Activated T-helper 17 cell treated with anti-CD3 and anti-CD28 coated beads, Interleukin-2, amount 50 U/mL, for 72 hours (primary cell): Measurements from ENCODE around the gene CBLN2. TPM values are rescaled to one million over a fixed set of nuclear protein-coding genes. Genes with fewer than 3 reads are reported as not detected.

Experiments used
- ATAC-seq: fragments of 150-1000 bp; cut with Tn5 transposase; replicated peaks from 2 replicates; pipeline ENCODE4 v1.10.0; 2021; ENCODE audit warnings: mild to moderate bottlenecking, moderate library complexity
- H3K27ac Mint-ChIP-seq: one replicate; pipeline ENCODE4 v1.8.0; 2022; ENCODE audit warnings: mixed read lengths
- H3K27me3 Mint-ChIP-seq: one replicate; pipeline ENCODE4 v1.8.0; 2022; ENCODE audit warnings: mixed read lengths
- H3K36me3 Mint-ChIP-seq: one replicate; pipeline ENCODE4 v1.8.0; 2022; ENCODE audit warnings: low read depth, mild to moderate bottlenecking, mixed read lengths
- H3K4me1 Mint-ChIP-seq: one replicate; pipeline ENCODE4 v1.8.0; 2022; ENCODE audit warnings: mixed read lengths
- H3K4me3 Mint-ChIP-seq: one replicate; pipeline ENCODE4 v1.8.0; 2022; ENCODE audit warnings: mild to moderate bottlenecking, mixed read lengths
- H3K9me3 Mint-ChIP-seq: one replicate; pipeline ENCODE4 v1.8.0; 2022; ENCODE audit warnings: mixed read lengths
- total RNA-seq, 2 donors: library from RNA; stranded (reverse); gene quantifications; one replicate each; pipeline ENCODE4 v1.2.3, GENCODE V29; 2022

Gene CBLN2
- total RNA-seq, 2 donors from 2014 or later, result not detected

GRCh38 chr18:72502671-72503431, 41.3 kb downstream of the CBLN2 start:
- H3K9me3 Mint-ChIP-seq, result peaks cover 3% of the 10 kb centered on the region
- no peaks in the 10 kb centered on the region for H3K4me1 Mint-ChIP-seq
- no peaks in the 10 kb centered on the region for H3K36me3 Mint-ChIP-seq
- H3K27me3 Mint-ChIP-seq, result no peaks in the 10 kb centered on the region
- no peak overlapping the region for H3K27ac Mint-ChIP-seq
- no peak for ATAC-seq
- H3K4me3 Mint-ChIP-seq, result no peak overlapping the region

DNA sequence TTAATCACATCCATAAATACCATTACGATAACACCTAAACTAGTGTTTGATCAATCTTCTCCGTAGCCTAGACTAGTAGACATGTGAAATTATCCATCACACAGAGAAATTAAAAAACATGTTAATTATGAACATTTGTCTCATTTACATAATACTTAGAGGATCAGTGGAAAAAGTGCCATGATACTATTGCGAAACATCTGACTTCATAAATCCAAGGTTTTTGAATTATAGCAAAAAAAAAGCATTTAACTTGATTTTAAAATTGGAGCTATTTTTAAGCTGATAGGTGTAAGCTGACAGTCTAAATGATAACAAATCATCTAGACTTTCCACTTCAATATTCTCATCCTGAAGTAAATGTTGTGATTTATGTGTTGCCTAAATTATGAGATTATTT, 51.6 kb downstream of the CBLN2 start:
- Mint-ChIP-seq H3K4me1 (no peaks in the 10 kb centered on the region), H3K36me3 (no peaks in the 10 kb centered on the region), H3K9me3 (no peaks in the 10 kb centered on the region), H3K4me3 (no peak overlapping the region), H3K27ac (no peak overlapping the region), H3K27me3 (no peaks in the 10 kb centered on the region)
- no peak for ATAC-seq
